ENCODE results near the gene GPR3.

GRCh38 chr1:27349784-27350662 lies 42.4 kb upstream of the GPR3 start:
- TF ChIP-seq CREB1 (IDR thresholded peaks at IDR 0.05; ENCODE audit: low read depth), result no peak
- no peak for TF ChIP-seq MAX (IDR thresholded peaks at IDR 0.05)
- no peak for TF ChIP-seq REST (IDR thresholded peaks at IDR 0.05; ENCODE audit: low read depth)
- no peak for TF ChIP-seq CEBPB (IDR thresholded peaks at IDR 0.05)
- TF ChIP-seq NFIC (IDR thresholded peaks at IDR 0.05), result no peak
- TF ChIP-seq TCF12 (IDR thresholded peaks at IDR 0.05; ENCODE audit: low read depth), result no peak
- no peak for TF ChIP-seq TAF1 (IDR thresholded peaks at IDR 0.05; ENCODE audit: low read depth)

Data from Ishikawa (cell line).